ENCODE data around the gene MMP14. TPM values are rescaled to one million over a fixed set of nuclear protein-coding genes. Genes with fewer than 3 reads are reported as not detected.
"Not testable (repeated sequence)": the region's sequence is repeated elsewhere in the genome, so short reads cannot be mapped to it uniquely, and the experiment has no call there.

Gene MMP14
- total RNA-seq, 1 donor from 2014 or later: 43.3 TPM

DNA sequence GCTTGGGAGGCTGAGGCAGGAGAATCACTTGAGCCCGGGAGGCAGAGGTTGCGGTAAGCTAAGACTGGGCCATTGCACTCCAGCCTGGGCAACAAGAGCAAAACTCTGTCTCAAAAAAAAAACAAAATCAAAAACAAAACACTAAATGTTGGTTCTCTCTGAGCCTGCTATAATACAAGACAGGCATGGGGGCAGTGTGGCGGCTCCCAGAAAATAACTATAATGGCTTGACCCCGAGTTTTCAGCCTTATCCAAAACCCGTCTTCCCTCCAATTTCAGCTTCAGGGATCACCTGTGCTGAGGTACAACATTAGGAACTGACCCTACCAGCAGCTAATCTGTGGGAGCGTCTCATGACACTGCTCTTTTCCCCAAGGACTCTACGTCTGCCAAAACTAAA lies 22.0 kb upstream of the MMP14 start:
- DNase-seq (ENCODE audit: low read depth in 2 of 2): no peak

DNA sequence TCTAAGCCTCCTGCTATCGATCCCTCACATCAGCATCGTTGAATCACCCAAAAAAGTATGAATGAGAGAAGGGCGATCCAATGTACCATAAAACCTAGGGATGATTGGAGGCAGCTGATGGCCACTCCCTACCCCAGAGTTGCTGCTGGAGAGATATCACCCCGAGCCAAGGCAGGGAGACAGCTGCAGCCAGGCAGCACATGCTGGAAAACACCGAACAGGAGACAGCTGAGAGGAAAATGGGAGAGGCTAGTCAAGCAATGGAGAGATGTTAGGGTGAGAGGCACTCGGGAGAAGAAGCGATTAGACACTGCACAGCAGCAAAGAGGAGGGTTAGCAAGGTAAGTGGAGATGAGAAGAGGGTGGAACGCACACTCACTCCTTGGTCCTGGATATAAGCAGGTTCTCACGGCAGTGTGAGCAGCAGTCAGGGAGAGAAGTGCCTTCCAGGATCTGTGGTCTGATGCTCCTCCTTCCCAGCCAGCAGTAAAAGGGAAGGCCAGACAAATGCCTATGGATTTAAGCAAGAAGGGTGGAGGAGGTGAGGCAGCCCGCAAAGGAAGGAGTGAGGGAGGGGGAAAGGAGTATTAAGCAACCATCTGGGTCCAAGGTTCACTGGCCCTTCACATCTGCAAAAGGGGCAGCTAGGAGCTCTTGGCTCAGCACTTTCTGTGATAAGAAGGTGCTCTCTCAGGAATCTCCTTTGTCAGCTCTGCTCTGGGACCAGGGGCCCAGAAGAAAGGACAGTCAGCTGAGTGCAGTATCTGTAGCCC lies 21.3 kb upstream of the MMP14 start, which contains the start of gene SLC7A7:
SLC7A7 (minus strand) TSS at position 495 of the 773 bp plus-strand sequence. CDS start 2,037 bp downstream, outside the sequence.
- DNase-seq (ENCODE audit: low read depth in 2 of 2): no peak

- DNase-seq (ENCODE audit: low read depth in 2 of 2): peak; percentile 87
Observed at GRCh38 chr14:22819151-22819988, 17.0 kb upstream of the MMP14 start.

DNA sequence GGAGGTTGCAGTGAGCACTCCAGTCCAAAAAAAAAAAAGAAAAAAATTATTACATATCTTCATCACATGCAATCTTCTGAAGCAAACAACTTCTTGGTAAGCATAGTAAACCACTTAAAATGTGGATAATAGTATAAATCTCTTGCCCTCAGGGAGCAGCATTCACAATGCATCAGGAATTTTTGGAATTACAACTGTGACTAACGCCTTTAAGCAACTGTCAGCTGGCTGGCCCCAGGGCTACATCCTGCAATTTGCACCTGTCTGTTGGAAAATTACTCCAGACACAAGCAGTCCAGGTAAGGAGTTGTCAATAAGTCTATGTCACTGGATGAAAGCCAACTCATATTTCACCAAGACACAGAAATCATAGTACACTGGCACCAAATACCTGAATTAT lies 15.7 kb upstream of the MMP14 start:
- DNase-seq (ENCODE audit: low read depth in 2 of 2): no peak

GRCh38 chr14:22821193-22822015 lies 15.0 kb upstream of the MMP14 start:
- DNase-seq (ENCODE audit: low read depth in 2 of 2): no peak

DNA sequence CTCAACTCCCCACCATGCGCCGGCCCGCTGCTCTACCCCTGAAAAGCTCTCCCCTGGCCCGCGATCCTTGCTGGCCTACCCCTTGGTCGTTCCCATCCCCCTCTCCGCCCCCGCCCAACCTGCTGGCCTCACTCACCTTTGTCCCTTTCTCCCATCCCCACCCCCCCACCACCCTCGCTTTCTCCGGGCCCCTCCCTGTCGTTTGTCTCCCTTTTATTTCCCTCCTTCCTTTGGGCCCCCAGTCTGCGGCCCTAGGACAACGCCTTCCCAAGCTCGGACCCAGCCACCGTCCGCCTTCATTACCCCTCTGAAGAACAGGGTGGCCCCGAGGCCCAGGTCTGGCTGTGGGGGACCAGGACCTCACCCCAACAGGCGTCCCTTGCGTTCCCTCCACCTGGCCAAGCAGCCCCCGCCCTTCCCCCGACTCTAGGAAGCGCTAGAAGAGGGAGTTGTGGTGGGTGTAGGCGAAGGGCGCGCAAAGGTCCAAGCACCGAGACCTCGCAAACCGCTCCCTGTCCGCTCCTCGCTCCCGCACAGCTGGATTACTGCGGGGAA lies 14.3 kb upstream of the MMP14 start:
- no peak for DNase-seq (ENCODE audit: low read depth in 2 of 2)

DNA sequence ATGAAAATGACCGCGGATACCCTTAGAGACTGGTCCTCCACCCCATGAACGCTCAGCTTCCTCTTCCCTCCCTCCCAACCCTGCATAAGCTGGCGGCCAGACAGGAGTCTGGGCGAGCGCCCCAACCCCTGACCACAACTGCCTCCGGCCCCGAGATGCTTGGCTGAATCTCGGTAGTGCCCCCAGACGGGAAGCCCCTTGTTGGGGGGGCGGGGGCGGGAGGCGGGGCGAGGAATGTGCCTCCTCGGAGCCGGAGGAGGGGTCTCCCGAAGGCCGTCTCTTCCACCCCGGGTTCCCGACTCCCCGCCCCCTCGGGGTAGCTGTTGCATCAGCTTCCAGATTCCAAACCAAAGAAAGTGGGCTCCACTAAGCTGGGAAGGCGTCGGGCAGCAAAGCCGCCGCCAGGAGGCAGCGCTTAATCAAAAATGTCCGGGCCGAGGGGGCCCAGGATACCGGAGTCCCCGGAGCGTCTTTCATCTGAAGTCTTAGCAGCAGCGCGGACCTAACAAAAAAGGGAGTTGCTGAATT lies 13.8 kb upstream of the MMP14 start:
- peak; percentile 73 to 86 for DNase-seq (ENCODE audit: low read depth in 2 of 2)

GRCh38 chr14:22824711-22825359 lies 11.6 kb upstream of the MMP14 start:
- DNase-seq (ENCODE audit: low read depth in 2 of 2): peak; percentile 73 to 96

DNA sequence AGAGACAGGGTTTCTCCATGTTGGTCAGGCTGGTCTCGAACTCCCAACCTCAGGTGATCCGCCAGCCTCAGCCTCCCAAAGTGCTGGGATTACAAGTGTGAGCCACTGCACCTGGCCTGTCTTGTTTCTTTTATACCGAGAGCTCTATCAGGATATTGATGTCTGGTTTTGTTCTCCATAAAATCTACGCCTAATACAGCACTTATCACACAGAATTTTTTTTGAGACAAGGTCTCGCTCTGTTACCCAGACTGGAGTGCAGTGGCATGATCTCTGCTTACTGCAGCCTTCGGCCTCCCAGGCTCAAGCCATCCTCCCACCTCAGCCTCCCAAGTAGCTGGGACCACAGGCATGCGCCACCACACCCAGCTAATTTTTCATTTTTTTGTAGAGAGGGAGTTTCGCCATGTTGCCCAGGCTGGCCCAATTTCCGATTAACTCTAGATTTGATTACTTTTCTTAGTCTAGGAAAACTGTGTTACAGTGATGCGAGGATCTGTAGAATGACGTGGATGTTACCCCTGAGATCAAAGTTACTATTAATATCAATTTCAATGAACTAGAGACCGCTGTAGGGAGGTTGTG lies 7.2 kb upstream of the MMP14 start:
- DNase-seq (ENCODE audit: low read depth in 2 of 2): not testable (repeated sequence)

GRCh38 chr14:22829661-22830442 lies 6.5 kb upstream of the MMP14 start, which contains the start of gene MRPL52:
TSS of gene MRPL52 (plus strand) at chr14:22829887. CDS start at chr14:22829913, 26 bp downstream.
- DNase-seq (ENCODE audit: low read depth in 2 of 2): peak; percentile 88 to 90

DNA sequence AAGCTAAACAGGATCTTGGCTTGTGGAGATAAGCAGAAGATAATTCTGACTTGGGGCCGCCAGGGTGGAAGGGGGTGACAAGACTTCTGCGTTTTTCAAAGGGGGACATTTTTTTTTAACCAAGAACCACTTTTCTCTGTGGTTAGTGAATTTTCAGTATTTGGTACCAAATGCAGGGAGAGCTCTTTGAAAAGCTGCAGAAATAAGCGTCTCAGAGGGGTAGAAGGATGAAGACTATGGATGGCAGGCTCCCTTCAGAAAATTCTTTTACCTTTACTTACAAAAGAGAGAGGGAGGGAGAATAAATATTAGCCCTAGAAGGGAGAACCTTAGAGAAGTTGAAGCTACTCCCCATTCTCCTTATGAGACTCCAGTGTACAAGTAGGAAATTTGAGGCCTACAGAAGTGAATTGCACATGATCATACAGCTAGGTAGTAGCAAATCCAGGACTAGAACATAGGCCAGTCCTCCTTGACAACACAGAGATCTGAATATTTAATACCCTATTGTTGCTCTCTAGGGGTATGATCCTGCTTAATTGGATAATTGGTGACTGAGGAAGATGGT lies 5.9 kb upstream of the MMP14 start:
- DNase-seq (ENCODE audit: low read depth in 2 of 2): no peak

DNA sequence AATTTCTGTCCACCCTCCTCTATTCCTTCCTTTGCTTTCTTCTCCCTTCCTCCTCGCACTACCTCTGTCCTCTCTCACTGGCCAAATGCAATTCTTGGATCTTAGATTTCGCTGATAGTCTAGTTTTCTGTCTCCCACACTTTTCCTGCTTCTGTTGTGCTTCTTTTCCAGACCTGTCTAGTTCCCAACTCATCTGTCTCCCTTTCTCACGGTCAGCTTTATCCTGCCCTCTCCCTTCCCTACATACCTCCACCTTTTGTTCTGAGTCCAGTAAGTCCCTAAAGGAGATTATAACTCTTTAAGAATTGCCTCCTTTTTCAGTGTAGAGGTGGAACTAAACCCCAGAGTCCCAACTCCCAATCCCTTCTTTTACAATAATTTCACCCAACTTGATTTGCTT lies 880 bp upstream of the MMP14 start:
- no peak for DNase-seq (ENCODE audit: low read depth in 2 of 2)

DNA sequence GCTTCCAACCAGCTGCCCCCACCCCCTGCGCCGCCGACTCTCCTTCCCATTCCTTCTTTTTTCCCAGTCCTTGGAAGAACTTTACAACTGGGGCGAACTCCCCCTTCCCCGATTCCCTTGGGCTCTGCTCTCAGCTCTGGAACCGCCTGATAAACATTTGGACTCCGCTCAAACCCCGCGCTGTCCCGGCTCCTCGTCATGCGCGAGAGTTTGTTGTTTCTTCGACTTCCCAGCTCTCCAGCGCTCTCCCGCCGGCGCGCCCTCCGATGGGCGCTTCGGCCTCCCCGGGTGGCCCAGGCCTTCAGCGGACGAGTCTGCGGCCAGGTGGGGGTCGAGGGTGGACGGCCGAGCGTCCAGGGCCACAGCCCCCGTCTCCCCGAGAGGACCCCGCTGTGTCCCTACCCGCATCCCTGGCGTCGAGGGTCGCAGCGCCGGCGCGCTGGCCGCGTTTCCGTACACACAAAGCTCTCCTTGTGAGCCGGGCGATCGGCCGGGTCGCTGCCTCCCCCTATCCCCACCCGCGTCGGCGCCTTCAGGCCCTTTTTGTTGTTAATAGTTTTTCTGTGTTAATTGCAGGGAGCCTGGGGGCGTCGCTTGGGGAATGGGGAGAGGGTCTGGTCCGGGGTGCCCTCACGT lies 847 bp downstream of the MMP14 start:
- peak; percentile 68 to 73 for DNase-seq (ENCODE audit: low read depth in 2 of 2)

DNA sequence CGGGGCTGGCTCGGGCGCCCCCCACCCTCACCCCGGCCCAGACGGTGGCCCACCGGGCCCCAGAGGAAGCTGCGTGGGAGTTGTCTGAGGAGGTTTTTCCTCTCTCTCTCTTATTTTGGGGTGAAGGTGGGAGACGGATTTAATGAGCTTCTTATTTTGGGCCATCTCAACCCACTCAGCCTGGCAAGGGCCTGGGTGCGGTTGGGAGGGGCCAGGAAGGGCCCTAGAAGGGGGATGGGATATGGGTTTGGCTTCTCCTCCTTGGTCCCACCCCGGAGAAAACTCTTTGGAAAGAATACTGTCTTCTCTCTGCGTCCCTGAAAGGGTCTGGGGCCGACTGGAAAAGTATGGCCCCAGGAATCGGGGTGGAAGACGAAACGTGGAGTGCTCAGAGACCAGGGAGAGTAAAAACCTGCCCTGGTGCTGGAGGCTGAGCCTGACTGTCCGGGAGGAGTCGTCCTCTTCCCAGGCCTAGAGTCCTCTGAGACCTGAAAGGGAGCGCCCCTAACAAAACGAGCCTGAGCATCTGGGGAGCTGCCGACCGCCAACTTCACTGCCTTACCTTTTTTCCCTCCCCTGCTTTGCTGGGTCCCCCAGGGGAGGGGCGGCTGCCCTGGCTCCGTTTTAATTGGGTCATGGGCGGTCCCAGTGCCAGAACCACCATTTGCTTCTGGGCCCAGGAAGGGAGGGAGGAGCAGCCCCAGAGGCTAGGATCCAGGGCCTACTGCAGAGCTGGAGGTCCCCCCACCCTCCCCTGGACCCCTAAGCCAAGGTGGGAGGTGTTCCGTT lies 1.6 kb downstream of the MMP14 start:
- DNase-seq (ENCODE audit: low read depth in 2 of 2): peak; percentile 33 to 42

- peak in 1 of 2 donors; percentile 46 for DNase-seq (ENCODE audit: low read depth in 2 of 2)
Observed at GRCh38 chr14:22838631-22839041, 2.3 kb downstream of the MMP14 start.

DNA sequence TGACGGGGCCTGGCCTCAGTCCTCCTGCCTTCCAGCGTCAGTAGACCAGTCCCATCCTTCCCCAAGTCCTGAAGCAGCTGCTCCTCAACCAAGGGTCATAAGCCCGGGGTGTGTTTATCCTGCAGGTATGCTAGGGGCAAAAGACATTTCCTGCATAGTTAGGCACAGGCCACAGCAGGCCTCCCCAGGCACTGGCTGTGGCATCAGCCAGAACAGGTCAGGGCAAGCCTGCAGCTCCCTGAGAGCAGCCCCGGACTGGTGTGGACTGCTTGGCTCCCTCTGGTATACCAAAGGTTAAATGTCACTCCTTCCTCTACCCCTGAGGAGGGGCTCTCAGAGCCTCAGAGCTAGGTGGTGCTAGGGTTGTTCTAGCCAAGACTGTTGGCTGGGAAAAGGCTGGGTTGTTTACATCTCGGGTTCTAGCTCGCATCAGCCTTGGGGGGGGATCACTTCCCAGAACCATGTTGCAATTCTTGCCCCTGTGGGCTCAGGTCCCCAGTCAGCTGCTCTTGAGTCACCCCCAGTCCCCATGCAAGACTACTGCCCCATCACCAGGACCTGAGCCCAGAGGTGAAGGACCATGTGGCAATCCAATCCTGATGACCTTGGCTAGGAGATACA lies 2.9 kb downstream of the MMP14 start:
- peak in 1 of 2 donors; percentile 23 for DNase-seq (ENCODE audit: low read depth in 2 of 2)

DNA sequence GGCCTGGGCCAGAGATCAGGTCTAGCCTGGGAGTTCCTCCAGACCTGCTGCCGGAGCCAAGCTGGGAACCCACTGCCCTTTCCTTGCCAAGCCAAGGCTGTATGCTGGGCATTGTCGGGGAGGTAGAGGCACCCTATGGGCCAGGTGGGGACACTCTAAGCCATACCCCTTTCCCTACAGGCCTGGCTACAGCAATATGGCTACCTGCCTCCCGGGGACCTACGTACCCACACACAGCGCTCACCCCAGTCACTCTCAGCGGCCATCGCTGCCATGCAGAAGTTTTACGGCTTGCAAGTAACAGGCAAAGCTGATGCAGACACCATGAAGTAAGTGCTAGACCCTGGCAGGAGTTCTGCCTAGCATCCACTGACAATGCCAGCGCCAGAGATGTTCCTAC lies 4.9 kb downstream of the MMP14 start:
- no peak for DNase-seq (ENCODE audit: low read depth in 2 of 2)
